IMR-90 (cell line): ENCODE data around the gene PATJ.

Source experiments
- BHLHE40 ChIP-seq: fragments of 150-350 bp; IDR thresholded peaks from 2 replicates; pipeline ENCODE4 v1.6.1; 2016; ENCODE audit warnings: mild to moderate bottlenecking, low read depth, low read length
- MAFK ChIP-seq: IDR thresholded peaks from 2 replicates; pipeline ENCODE4 v1.6.1; 2012; ENCODE audit warnings: low read depth, low read length, improper control_type of control experiment
- POLR2A ChIP-seq: IDR thresholded peaks from 2 replicates; pipeline ENCODE4 v1.6.1; 2012; ENCODE audit warnings: mild to moderate bottlenecking, low read depth, low read length
- RCOR1 ChIP-seq: IDR thresholded peaks from 2 replicates; pipeline ENCODE4 v1.6.1; 2012; ENCODE audit warnings: mild to moderate bottlenecking, low read length, improper control_type of control experiment; ENCODE audit not compliant: insufficient replicate concordance
- TF ChIP-seq, protein P1 (sequence below): conservative IDR thresholded peaks from 2 replicates; pipeline ENCODE4 v1.5.1; 2012; ENCODE audit warnings: mild to moderate bottlenecking, low read depth, low read length, improper control_type of control experiment

DNA sequence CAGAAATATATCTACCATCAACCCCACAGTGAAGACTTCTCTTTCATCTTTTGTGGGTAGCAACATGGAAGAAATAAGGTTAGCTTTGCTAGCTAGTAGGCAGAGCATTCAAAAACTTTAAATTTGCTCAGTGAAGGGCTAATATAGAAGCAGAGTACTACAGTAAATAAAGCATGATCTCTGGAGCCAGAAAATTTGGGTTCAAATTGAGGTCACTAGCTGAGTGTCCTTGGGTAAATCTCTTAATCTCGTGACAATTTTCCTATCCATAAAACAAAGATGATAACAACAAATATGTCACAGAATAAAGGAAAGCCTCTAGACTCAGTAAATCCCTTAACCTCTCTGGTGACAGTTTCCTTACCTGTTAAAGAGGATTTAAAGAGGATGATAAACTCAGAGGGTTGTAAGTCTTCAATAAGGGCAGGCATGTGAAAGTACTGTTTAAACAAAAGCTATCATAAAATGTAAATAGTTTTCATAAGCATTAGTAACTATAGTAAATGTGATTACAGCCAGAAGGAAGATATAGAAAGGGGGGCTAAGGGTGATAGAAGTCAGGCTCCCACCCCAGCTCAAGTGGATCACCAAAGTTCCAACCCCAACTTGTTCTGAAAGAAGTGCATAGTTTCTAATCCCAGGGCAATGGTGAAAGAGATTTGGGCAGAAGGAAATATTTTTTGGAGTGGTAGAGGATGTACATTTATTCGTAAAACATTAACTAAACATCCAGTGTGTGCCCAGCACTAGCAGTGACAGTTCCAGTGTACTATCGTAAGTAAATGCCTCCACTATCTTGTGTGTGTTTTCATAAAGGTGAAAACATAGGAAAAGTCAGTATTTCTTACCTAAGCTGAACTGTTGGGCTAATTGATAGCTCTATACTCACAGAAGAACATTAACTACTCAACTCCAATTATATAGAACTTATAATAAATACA, 42.1 kb upstream of the PATJ start:
- TF ChIP-seq POLR2A (no peak), MAFK (no peak), BHLHE40 (no peak), RCOR1 (no peak)
- TF ChIP-seq, protein P1, sequence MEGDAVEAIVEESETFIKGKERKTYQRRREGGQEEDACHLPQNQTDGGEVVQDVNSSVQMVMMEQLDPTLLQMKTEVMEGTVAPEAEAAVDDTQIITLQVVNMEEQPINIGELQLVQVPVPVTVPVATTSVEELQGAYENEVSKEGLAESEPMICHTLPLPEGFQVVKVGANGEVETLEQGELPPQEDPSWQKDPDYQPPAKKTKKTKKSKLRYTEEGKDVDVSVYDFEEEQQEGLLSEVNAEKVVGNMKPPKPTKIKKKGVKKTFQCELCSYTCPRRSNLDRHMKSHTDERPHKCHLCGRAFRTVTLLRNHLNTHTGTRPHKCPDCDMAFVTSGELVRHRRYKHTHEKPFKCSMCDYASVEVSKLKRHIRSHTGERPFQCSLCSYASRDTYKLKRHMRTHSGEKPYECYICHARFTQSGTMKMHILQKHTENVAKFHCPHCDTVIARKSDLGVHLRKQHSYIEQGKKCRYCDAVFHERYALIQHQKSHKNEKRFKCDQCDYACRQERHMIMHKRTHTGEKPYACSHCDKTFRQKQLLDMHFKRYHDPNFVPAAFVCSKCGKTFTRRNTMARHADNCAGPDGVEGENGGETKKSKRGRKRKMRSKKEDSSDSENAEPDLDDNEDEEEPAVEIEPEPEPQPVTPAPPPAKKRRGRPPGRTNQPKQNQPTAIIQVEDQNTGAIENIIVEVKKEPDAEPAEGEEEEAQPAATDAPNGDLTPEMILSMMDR: no peak
